ENCODE data around the gene ZNF407.

The ZNF407 gene

GRCh38 chr18:75029481-75029880 is 431.8 kb downstream of the ZNF407 start:
- no peak for TF ChIP-seq EGR1 (IDR thresholded peaks at IDR 0.05)
- TF ChIP-seq YY1 (IDR thresholded peaks at IDR 0.05; ENCODE audit: low read depth) = no peak
- no peak for TF ChIP-seq MAX (IDR thresholded peaks at IDR 0.05)
- TF ChIP-seq REST (IDR thresholded peaks at IDR 0.05; ENCODE audit: low read depth) = no peak

- TF ChIP-seq TEAD4 (IDR thresholded peaks at IDR 0.05) (no peak), REST (IDR thresholded peaks at IDR 0.05; ENCODE audit: low read depth) (no peak), NFIC (IDR thresholded peaks at IDR 0.05) (no peak), EGR1 (IDR thresholded peaks at IDR 0.05) (no peak), MAX (IDR thresholded peaks at IDR 0.05) (no peak), CREB1 (IDR thresholded peaks at IDR 0.05; ENCODE audit: low read depth) (no peak), RAD21 (IDR thresholded peaks at IDR 0.05; ENCODE audit: low read depth) (no peak), TAF1 (IDR thresholded peaks at IDR 0.05; ENCODE audit: low read depth) (no peak), FOXM1 (IDR thresholded peaks at IDR 0.05; ENCODE audit: borderline replicate concordance, low read depth) (no peak), USF1 (IDR thresholded peaks at IDR 0.05) (no peak), CEBPB (IDR thresholded peaks at IDR 0.05) (no peak), EP300 (IDR thresholded peaks at IDR 0.05; ENCODE audit: borderline replicate concordance) (no peak), YY1 (IDR thresholded peaks at IDR 0.05; ENCODE audit: low read depth) (no peak), ZBTB7A (IDR thresholded peaks at IDR 0.05; ENCODE audit: low read depth) (no peak), TCF12 (IDR thresholded peaks at IDR 0.05; ENCODE audit: low read depth) (no peak)
Observed at GRCh38 chr18:75031717-75032317, 434.1 kb downstream of the ZNF407 start.

GRCh38 chr18:75033516-75033915 is 435.8 kb downstream of the ZNF407 start:
- TF ChIP-seq MAX (IDR thresholded peaks at IDR 0.05) (no peak), CEBPB (IDR thresholded peaks at IDR 0.05) (no peak), CREB1 (IDR thresholded peaks at IDR 0.05; ENCODE audit: low read depth) (no peak), EP300 (IDR thresholded peaks at IDR 0.05; ENCODE audit: borderline replicate concordance) (no peak), USF1 (IDR thresholded peaks at IDR 0.05) (no peak), ZBTB7A (IDR thresholded peaks at IDR 0.05; ENCODE audit: low read depth) (no peak)

- no peak for TF ChIP-seq EP300 (IDR thresholded peaks at IDR 0.05; ENCODE audit: borderline replicate concordance)
Observed at GRCh38 chr18:75034937-75035336, 437.3 kb downstream of the ZNF407 start.

- TF ChIP-seq REST (IDR thresholded peaks at IDR 0.05; ENCODE audit: low read depth) (no peak), TAF1 (IDR thresholded peaks at IDR 0.05; ENCODE audit: low read depth) (no peak), USF1 (IDR thresholded peaks at IDR 0.05) (no peak), TEAD4 (IDR thresholded peaks at IDR 0.05) (no peak), ZBTB7A (IDR thresholded peaks at IDR 0.05; ENCODE audit: low read depth) (no peak), RAD21 (IDR thresholded peaks at IDR 0.05; ENCODE audit: low read depth) (no peak), CEBPB (IDR thresholded peaks at IDR 0.05) (no peak), TCF12 (IDR thresholded peaks at IDR 0.05; ENCODE audit: low read depth) (no peak), EGR1 (IDR thresholded peaks at IDR 0.05) (no peak), YY1 (IDR thresholded peaks at IDR 0.05; ENCODE audit: low read depth) (no peak), MAX (IDR thresholded peaks at IDR 0.05) (no peak), NFIC (IDR thresholded peaks at IDR 0.05) (no peak), FOXM1 (IDR thresholded peaks at IDR 0.05; ENCODE audit: borderline replicate concordance, low read depth) (no peak), CREB1 (IDR thresholded peaks at IDR 0.05; ENCODE audit: low read depth) (no peak), EP300 (IDR thresholded peaks at IDR 0.05; ENCODE audit: borderline replicate concordance) (no peak)
Observed at GRCh38 chr18:75035928-75036327, 438.3 kb downstream of the ZNF407 start.

Data from Ishikawa (cell line).